H1 (cell line): ENCODE data around the gene ANKH. TPM values are rescaled to one million over a fixed set of nuclear protein-coding genes. Genes with fewer than 3 reads are reported as not detected.

Source experiments
- CTCF ChIA-PET: fragments of 300-600 bp; sonication (Branson Sonifier 250); formaldehyde crosslinking; loops from one replicate; lab custom pipeline; 2021; ENCODE audit not compliant: partially characterized antibody; lab: Charles Lee
- POLR2A ChIA-PET: fragments of 300-600 bp; sonication (Branson Sonifier 250); formaldehyde crosslinking; loops from one replicate; lab custom pipeline; 2021; ENCODE audit warnings: inconsistent platforms; ENCODE audit not compliant: partially characterized antibody; lab: Charles Lee
- DNase-seq, 2 experiments: peaks; one replicate each; pipeline versions ENCODE4 v3.0.0 to v3.0.0-alpha.2; 2010 to 2022; ENCODE audit warnings: low spot score in 2 of 2, low read depth in 1 of 2, mixed read lengths in 1 of 2
- FAIRE-seq: peaks from 2 replicates; lab custom pipeline; 2011; peaks lifted over from hg19 to GRCh38; lab: Jason Lieb, UNC
- H2AFZ ChIP-seq: 2 replicates; pipeline ENCODE4 v1.8.1; 2012; ENCODE audit warnings: low read length, inconsistent platforms
- H2AK5ac ChIP-seq: 2 replicates; pipeline ENCODE4 v1.6.1; 2013; ENCODE audit warnings: low read depth, low read length
- H2BK120ac ChIP-seq: replicated peaks from 2 replicates; pipeline ENCODE3; 2013; ENCODE audit warnings: low read depth, low read length, inconsistent platforms
- H2BK12ac ChIP-seq: 2 replicates; pipeline ENCODE4 v1.6.1; 2013; ENCODE audit warnings: low read depth, low read length
- H2BK15ac ChIP-seq: 2 replicates; pipeline ENCODE4 v1.6.1; 2013; ENCODE audit warnings: low read length
- H2BK20ac ChIP-seq: 2 replicates; pipeline ENCODE4 v1.6.1; 2013; ENCODE audit warnings: low read length
- H2BK5ac ChIP-seq: 2 replicates; pipeline ENCODE4 v1.6.1; 2013; ENCODE audit warnings: low read depth, low read length
- H3K14ac ChIP-seq: 2 replicates; pipeline ENCODE4 v1.6.1; 2013; ENCODE audit warnings: inconsistent platforms; ENCODE audit not compliant: insufficient read length
- H3K18ac ChIP-seq: 2 replicates; pipeline ENCODE4 v1.6.1; 2013; ENCODE audit warnings: low read length; ENCODE audit errors: extremely low read depth
- H3K23ac ChIP-seq: 2 replicates; pipeline ENCODE4 v1.6.1; 2013; ENCODE audit warnings: inconsistent platforms; ENCODE audit not compliant: insufficient read length
- H3K23me2 ChIP-seq: 2 replicates; pipeline ENCODE4 v1.6.1; 2013; ENCODE audit warnings: low read depth, low read length
- H3K27ac ChIP-seq: 2 replicates; pipeline ENCODE4 v1.6.1; 2011; ENCODE audit warnings: low read depth, low read length, inconsistent platforms
- H3K27me3 ChIP-seq, 4 experiments: replicated peaks in 1 of 4; 1 replicate in 1 of 4; 2 replicates in 3 of 4; pipeline versions ENCODE4 v1.6.1 to v1.8.1; 2011 to 2013; ENCODE audit warnings: low read length in 3 of 4, mild to moderate bottlenecking in 3 of 4, inconsistent platforms in 2 of 4, mixed read lengths in 2 of 4, moderate library complexity in 1 of 4; ENCODE audit not compliant: control insufficient read depth in 3 of 4, insufficient read depth in 3 of 4; ENCODE audit errors: extremely low read depth in 1 of 4
- H3K36me3 ChIP-seq, 4 experiments: 2 replicates each; pipeline versions ENCODE4 v1.6.1 to v1.8.1; 2011 to 2013; ENCODE audit warnings: mild to moderate bottlenecking in 4 of 4, low read length in 3 of 4, moderate library complexity in 2 of 4, control low read depth in 1 of 4, inconsistent platforms in 1 of 4; ENCODE audit not compliant: insufficient read depth in 4 of 4, control insufficient read depth in 2 of 4
- H3K4ac ChIP-seq: replicated peaks from 2 replicates; pipeline ENCODE3; 2013; ENCODE audit warnings: low read length, low read depth, mixed read lengths, inconsistent platforms; ENCODE audit not compliant: insufficient read length
- H3K4me1 ChIP-seq, 4 experiments: replicated peaks in 1 of 4; 1 replicate in 1 of 4; 2 replicates in 3 of 4; pipeline versions ENCODE4 v1.6.1 to v1.8.1; 2011 to 2013; ENCODE audit warnings: low read length in 3 of 4, inconsistent platforms in 2 of 4, mixed read lengths in 1 of 4; ENCODE audit not compliant: insufficient read depth in 4 of 4, control insufficient read depth in 3 of 4
- H3K4me2 ChIP-seq, 2 experiments: 2 replicates each; pipeline versions ENCODE4 v1.6.1 to v1.8.1; 2011 to 2013; ENCODE audit warnings: low read depth in 2 of 2, low read length in 2 of 2, control low read depth in 1 of 2, inconsistent platforms in 1 of 2, mild to moderate bottlenecking in 1 of 2; ENCODE audit not compliant: insufficient read depth in 1 of 2
- H3K4me3 ChIP-seq, 4 experiments: fragments of 200-600, 300-600 bp in 1 of 4; sonication (generic), shearing (Covaris generic), sonication (Bioruptor Twin) in 1 of 4; 2 replicates each; pipeline versions ENCODE4 v1.5.1 to v1.8.1; 2011 to 2016; ENCODE audit warnings: low read length in 4 of 4, low read depth in 3 of 4, control low read depth in 2 of 4, inconsistent platforms in 2 of 4, mild to moderate bottlenecking in 2 of 4, mixed read lengths in 1 of 4, moderate library complexity in 1 of 4; ENCODE audit not compliant: insufficient read depth in 2 of 4; ENCODE audit errors: extremely low read depth in 1 of 4
- H3K56ac ChIP-seq: replicated peaks from 2 replicates; pipeline ENCODE3; 2013; ENCODE audit warnings: low read depth, mild to moderate bottlenecking, mixed read lengths, low read length, inconsistent platforms; ENCODE audit not compliant: insufficient read length
- H3K79me1 ChIP-seq: 2 replicates; pipeline ENCODE4 v1.6.1; 2013; ENCODE audit warnings: low read depth, low read length, control low read depth
- H3K79me2 ChIP-seq, 2 experiments: 2 replicates each; pipeline versions ENCODE4 v1.6.1 to v1.8.1; 2012 to 2013; ENCODE audit warnings: low read length in 2 of 2, mild to moderate bottlenecking in 2 of 2, inconsistent platforms in 1 of 2; ENCODE audit not compliant: insufficient read depth in 2 of 2, control insufficient read depth in 1 of 2
- H3K9ac ChIP-seq, 4 experiments: replicated peaks in 1 of 4; 1 replicate in 1 of 4; 2 replicates in 3 of 4; pipeline versions ENCODE4 v1.6.1 to v1.8.1; 2011 to 2013; ENCODE audit warnings: low read depth in 3 of 4, low read length in 3 of 4, control low read depth in 2 of 4, mild to moderate bottlenecking in 2 of 4, moderate library complexity in 2 of 4, inconsistent platforms in 1 of 4; ENCODE audit errors: extremely low read depth in 1 of 4
- H3K9me3 ChIP-seq, 2 experiments: 2 replicates each; pipeline versions ENCODE4 v1.6.1 to v1.8.1; 2012 to 2013; ENCODE audit warnings: mild to moderate bottlenecking in 2 of 2, moderate library complexity in 2 of 2, control low read depth in 1 of 2, inconsistent platforms in 1 of 2, low read depth in 1 of 2, low read length in 1 of 2, mixed read lengths in 1 of 2; ENCODE audit not compliant: insufficient read depth in 2 of 2
- H4K20me1 ChIP-seq, 2 experiments: replicated peaks in 1 of 2; 2 replicates each; pipeline versions ENCODE3 to v1.8.1; 2011 to 2013; ENCODE audit warnings: inconsistent platforms in 2 of 2, low read length in 2 of 2, mild to moderate bottlenecking in 1 of 2; ENCODE audit not compliant: insufficient read depth in 2 of 2, control insufficient read depth in 1 of 2
- H4K5ac ChIP-seq: 2 replicates; pipeline ENCODE4 v1.6.1; 2013; ENCODE audit warnings: low read length, low read depth, mixed read lengths, inconsistent platforms; ENCODE audit not compliant: insufficient read length
- H4K8ac ChIP-seq: 2 replicates; pipeline ENCODE4 v1.8.0; 2013; ENCODE audit warnings: mild to moderate bottlenecking, moderate library complexity, low read length, inconsistent platforms; ENCODE audit not compliant: insufficient read depth; ENCODE audit errors: extremely low read depth
- H4K91ac ChIP-seq: replicated peaks from 2 replicates; pipeline ENCODE3; 2013; ENCODE audit warnings: low read length, mixed read lengths, inconsistent platforms; ENCODE audit not compliant: insufficient read length
- POLR2AphosphoS5 ChIP-seq: IDR thresholded peaks from 2 replicates; pipeline ENCODE4 v1.6.1; 2011; ENCODE audit warnings: low read depth, low read length
- RAD21 ChIP-seq, 2 experiments: IDR thresholded peaks in 1 of 2; conservative IDR thresholded peaks in 1 of 2; 2 replicates each; pipeline ENCODE4 v1.6.1; 2011; ENCODE audit warnings: low read depth in 2 of 2, low read length in 2 of 2, improper control_type of control experiment in 1 of 2, inconsistent platforms in 1 of 2, mild to moderate bottlenecking in 1 of 2, moderate library complexity in 1 of 2
- WGBS, 2 experiments: shearing (Covaris generic) in 1 of 2; methylation state at CpG; one replicate each; pipeline versions ENCODE4 v1.1.6 to v1.1.7; 2013 to 2015; ENCODE audit warnings: low lambda C conversion rate in 2 of 2, mixed read lengths in 2 of 2, inconsistent platforms in 1 of 2, low coverage in 1 of 2, missing lambda C conversion rate in 1 of 2; ENCODE audit not compliant: insufficient replicate concordance in 2 of 2, insufficient coverage in 1 of 2, insufficient read length in 1 of 2; ENCODE audit errors: extremely low coverage in 1 of 2, missing lambda C conversion rate in 1 of 2; 5-methylcytosine and 5-hydroxymethylcytosine counted together
- polyA plus RNA-seq, 7 experiments: library from polyadenylated mRNA; depleted of rRNA in 3 of 7; stranded (reverse) in 5 of 7; unstranded in 2 of 7; fragments of >200 nt in 5 of 7; fragments of 200-250 nt in 2 of 7; gene quantifications; 1 replicate in 5 of 7; 2 replicates in 1 of 7; 4 replicates in 1 of 7; pipeline versions ENCODE4 v1.2.1 to v1.2.3, GENCODE V29; 2011 to 2013; ENCODE audit warnings: missing spikeins in 2 of 7, mixed read lengths in 2 of 7
- total RNA-seq: library from RNA; stranded (reverse); fragmentation: NEBNext Ultra II Directional; extraction: Animal tissue kit (Norgen Biotek cat#: 25700); gene quantifications from 2 replicates; pipeline ENCODE4 v1.2.1, GENCODE V29; 2021
- TF ChIP-seq, protein P1 (sequence below), 3 experiments: IDR thresholded peaks; 1 replicate in 2 of 3; 2 replicates in 1 of 3; pipeline versions ENCODE4 v1.5.1 to v1.6.1; 2011; ENCODE audit warnings: low read length in 3 of 3, mild to moderate bottlenecking in 3 of 3, inconsistent platforms in 2 of 3, low read depth in 1 of 3, moderate library complexity in 1 of 3; ENCODE audit not compliant: insufficient read depth in 1 of 3; ENCODE audit errors: control extremely low read depth in 1 of 3

ANKH gene
- total and polyA plus RNA-seq, 2 of the 8 experiments (the other 6 are each of a cell fraction or from before 2014, with no cell fraction given), result 5.3 to 13.0 TPM

DNA sequence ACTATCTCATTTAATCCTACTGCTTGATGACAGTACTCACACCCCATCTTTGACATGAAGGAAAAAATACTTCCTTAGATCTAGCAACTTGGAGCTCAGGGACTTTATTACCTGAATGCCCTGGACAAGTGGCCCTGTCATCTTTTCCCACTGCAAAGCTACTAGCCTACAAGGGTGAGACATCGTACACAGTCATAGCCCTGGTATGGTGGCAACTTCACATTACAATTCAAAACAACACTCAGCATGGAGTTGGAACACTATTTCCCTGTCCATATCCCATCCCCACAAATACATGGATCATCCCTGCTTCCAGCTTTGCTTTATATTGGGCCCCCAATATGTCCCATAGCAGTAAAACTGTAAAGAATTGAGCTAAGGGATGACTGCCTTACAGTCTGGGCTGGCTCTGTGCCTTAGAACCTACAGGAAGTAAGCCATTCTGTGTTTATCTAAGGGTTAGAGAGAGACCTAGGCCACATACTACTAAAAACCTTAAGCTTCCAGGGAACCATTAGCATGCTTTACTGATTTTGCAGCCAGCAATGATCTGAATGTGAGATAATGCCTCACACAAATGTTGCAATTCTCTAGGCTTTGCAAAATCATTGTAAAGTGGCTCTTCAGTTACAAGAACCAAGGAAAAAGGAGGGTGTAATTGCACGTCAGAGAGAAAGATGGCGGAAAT is 151.2 kb downstream of the ANKH start:
- WGBS, 2 experiments, result 79% methylated on average over 3 of the region's 3 CpGs; no CpG with 5 or more reads in 1 of the 2 experiments
- H3K4me2 ChIP-seq, result no peak overlapping the region

More for the DNA sequence above, 151.2 kb downstream of the ANKH start:
- no peak overlapping the region for H3K56ac ChIP-seq
- H3K27me3 ChIP-seq, result no peaks in the 10 kb centered on the region; a peak in 2 of 7 replicates
- no peak overlapping the region for H3K18ac ChIP-seq
- no peak overlapping the region for H2AFZ ChIP-seq
- H4K91ac ChIP-seq, result no peak overlapping the region
- no peak overlapping the region for H2AK5ac ChIP-seq
- no peaks in the 10 kb centered on the region for H3K79me2 ChIP-seq
- H3K27ac ChIP-seq, result no peak overlapping the region
- H4K5ac ChIP-seq, result no peak overlapping the region
- TF ChIP-seq RAD21 (IDR thresholded peaks at IDR 0.05 in 1 of 2, conservative IDR thresholded peaks at IDR 0.05 in 1 of 2; ENCODE audit: low read depth in 2 of 2, low read length in 2 of 2), result peak; percentile 26 to 31; a peak in 3 of 4 replicates
- TF ChIP-seq POLR2AphosphoS5, result no peak
- TF ChIP-seq, protein P1, sequence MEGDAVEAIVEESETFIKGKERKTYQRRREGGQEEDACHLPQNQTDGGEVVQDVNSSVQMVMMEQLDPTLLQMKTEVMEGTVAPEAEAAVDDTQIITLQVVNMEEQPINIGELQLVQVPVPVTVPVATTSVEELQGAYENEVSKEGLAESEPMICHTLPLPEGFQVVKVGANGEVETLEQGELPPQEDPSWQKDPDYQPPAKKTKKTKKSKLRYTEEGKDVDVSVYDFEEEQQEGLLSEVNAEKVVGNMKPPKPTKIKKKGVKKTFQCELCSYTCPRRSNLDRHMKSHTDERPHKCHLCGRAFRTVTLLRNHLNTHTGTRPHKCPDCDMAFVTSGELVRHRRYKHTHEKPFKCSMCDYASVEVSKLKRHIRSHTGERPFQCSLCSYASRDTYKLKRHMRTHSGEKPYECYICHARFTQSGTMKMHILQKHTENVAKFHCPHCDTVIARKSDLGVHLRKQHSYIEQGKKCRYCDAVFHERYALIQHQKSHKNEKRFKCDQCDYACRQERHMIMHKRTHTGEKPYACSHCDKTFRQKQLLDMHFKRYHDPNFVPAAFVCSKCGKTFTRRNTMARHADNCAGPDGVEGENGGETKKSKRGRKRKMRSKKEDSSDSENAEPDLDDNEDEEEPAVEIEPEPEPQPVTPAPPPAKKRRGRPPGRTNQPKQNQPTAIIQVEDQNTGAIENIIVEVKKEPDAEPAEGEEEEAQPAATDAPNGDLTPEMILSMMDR (IDR thresholded peaks at IDR 0.05; ENCODE audit: control extremely low read depth in 1 of 3, insufficient read depth in 1 of 3, low read depth in 1 of 3, low read length in 3 of 3), result peak in 1 of 3 experiments; percentile 12; a peak in 1 of 4 replicates
- H3K4ac ChIP-seq, result no peak overlapping the region
- no peaks in the 10 kb centered on the region for H3K36me3 ChIP-seq
- H3K4me1 ChIP-seq, result no peaks in the 10 kb centered on the region
- H3K14ac ChIP-seq, result no peak overlapping the region
- H3K23ac ChIP-seq, result no peak overlapping the region
- H4K20me1 ChIP-seq, result no peaks in the 10 kb centered on the region
- POLR2A ChIA-PET, result no interaction called here
- no peak for DNase-seq
- FAIRE-seq, result no peak
- CTCF ChIA-PET, result interaction anchor here (0.7 to 2.4 kb wide), 15 partner anchors 8 to 311 kb away, joined by 3 to 12 read pairs (median 4); no protein-coding TSS in a partner anchor
- H3K9me3 ChIP-seq, result peaks cover 0 to 3% of the 10 kb centered on the region in 2 experiments; a peak in 1 of 4 replicates
- no peak overlapping the region for H2BK120ac ChIP-seq
- no peak overlapping the region for H3K9ac ChIP-seq
- no peak overlapping the region for H3K4me3 ChIP-seq
- no peaks in the 10 kb centered on the region for H3K23me2 ChIP-seq
- no peak overlapping the region for H2BK15ac ChIP-seq
- H3K79me1 ChIP-seq, result no peaks in the 10 kb centered on the region
- no peak overlapping the region for H2BK12ac ChIP-seq
- H2BK20ac ChIP-seq, result no peak overlapping the region
- no peak overlapping the region for H2BK5ac ChIP-seq
- no peak overlapping the region for H4K8ac ChIP-seq
